ENCODE measurements around the gene SEPTIN3.

The SEPTIN3 gene

GRCh38 chr22:41975299-41976069, 6.2 kb downstream of the SEPTIN3 start:
- in situ Hi-C loops (cut with MboI; ENCODE audit: low sequenced_read_pairs, unreplicated experiment), result loop anchor here (10.0 kb wide), 1 partner anchor 109 kb away; no protein-coding TSS in a partner anchor
- TF ChIP-seq, protein P1, sequence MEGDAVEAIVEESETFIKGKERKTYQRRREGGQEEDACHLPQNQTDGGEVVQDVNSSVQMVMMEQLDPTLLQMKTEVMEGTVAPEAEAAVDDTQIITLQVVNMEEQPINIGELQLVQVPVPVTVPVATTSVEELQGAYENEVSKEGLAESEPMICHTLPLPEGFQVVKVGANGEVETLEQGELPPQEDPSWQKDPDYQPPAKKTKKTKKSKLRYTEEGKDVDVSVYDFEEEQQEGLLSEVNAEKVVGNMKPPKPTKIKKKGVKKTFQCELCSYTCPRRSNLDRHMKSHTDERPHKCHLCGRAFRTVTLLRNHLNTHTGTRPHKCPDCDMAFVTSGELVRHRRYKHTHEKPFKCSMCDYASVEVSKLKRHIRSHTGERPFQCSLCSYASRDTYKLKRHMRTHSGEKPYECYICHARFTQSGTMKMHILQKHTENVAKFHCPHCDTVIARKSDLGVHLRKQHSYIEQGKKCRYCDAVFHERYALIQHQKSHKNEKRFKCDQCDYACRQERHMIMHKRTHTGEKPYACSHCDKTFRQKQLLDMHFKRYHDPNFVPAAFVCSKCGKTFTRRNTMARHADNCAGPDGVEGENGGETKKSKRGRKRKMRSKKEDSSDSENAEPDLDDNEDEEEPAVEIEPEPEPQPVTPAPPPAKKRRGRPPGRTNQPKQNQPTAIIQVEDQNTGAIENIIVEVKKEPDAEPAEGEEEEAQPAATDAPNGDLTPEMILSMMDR (IDR thresholded peaks at IDR 0.05; ENCODE audit: borderline replicate concordance, control extremely low read depth, extremely low read depth, insufficient read depth, missing control alignments), result no peak
- no peak for DNase-seq (ENCODE audit: low spot score)

DNA sequence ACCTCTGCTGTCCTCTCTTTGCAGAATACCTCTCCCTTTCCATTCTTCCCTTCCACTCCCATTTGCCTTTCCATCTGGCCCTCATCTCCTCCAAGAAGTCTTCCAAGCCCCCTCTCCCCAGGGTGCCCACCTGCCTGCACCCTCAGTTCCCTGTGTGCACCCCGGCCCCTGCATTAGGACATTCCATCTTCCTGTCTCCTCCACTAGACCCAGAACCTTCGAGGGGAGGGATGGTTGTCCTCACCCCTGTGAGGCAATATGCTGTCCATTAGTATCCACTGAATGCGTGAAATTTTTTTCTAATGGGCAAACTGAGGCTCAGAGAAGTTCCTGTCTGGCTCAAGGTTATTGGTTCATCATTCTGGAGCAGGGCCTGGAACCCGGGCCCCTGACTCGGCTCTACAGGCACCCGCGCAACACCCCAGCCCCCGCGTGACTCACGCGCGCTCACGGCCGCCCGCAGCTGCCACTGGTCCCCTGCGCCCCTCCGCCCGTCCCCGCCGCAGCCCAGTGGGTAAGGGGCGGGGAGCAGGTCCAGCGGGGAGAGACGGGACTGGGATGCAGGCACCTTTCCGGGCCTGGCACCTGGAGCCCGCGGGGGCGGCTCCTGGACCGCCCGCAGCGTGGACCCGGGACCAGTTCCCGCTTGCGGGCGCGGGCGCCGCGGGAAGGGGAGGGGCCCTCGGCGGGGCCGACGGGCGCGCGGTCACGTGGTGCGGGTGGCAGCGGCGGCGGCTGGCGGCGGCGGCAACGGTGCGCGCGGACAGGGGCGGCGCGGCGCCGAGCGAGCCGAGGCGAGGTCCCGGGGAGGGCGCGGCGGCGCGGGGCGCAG, 7.0 kb downstream of the SEPTIN3 start:
- TF ChIP-seq, protein P1 (IDR thresholded peaks at IDR 0.05; ENCODE audit: borderline replicate concordance, control extremely low read depth, extremely low read depth, insufficient read depth, missing control alignments), result no peak
- in situ Hi-C loops (cut with MboI; ENCODE audit: low sequenced_read_pairs, unreplicated experiment), result loop anchor here (10.0 kb wide), 1 partner anchor 109 kb away; no protein-coding TSS in a partner anchor
- peak; percentile 59 for DNase-seq (ENCODE audit: low spot score)

DNA sequence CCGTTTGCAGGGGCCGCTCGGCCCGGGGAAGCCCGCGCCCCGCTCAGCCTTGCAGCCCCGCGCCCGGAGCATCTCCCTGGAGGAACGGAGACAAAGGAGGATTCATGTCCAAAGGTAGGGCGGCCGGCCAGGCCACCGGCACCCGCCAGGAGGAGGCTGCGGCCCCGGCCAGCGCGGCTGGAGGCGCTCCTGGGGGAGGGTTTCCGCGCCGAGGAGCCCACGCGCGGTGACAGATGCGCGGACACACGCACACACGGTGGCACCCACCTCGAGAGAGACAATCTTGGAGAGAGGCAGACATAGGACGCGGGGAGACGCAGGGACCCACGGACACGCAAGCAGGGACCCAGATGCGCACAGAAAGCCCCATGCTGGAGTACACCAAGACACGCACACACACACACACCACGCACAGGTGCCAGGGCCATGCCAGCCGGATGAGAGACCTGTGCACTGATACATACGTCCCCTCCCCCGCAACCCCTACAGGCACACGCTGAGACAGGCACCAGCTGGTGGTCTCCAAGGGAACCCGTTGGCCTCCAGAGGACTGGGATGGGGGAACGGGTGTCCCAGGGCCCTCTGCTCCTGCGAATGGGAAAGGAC, 7.8 kb downstream of the SEPTIN3 start:
- TF ChIP-seq, protein P1 (IDR thresholded peaks at IDR 0.05; ENCODE audit: borderline replicate concordance, control extremely low read depth, extremely low read depth, insufficient read depth, missing control alignments), result no peak
- DNase-seq (ENCODE audit: low spot score), result no peak
- in situ Hi-C loops (cut with MboI; ENCODE audit: low sequenced_read_pairs, unreplicated experiment), result loop anchor here (10.0 kb wide), 1 partner anchor 108 kb away; no protein-coding TSS in a partner anchor

GRCh38 chr22:41978732-41979131, 9.5 kb downstream of the SEPTIN3 start:
- no peak for DNase-seq (ENCODE audit: low spot score)
- in situ Hi-C loops (cut with MboI; ENCODE audit: low sequenced_read_pairs, unreplicated experiment), result loop anchor here (10.0 kb wide), 1 partner anchor 106 kb away; no protein-coding TSS in a partner anchor
- TF ChIP-seq, protein P1 (IDR thresholded peaks at IDR 0.05; ENCODE audit: borderline replicate concordance, control extremely low read depth, extremely low read depth, insufficient read depth, missing control alignments), result no peak

DNA sequence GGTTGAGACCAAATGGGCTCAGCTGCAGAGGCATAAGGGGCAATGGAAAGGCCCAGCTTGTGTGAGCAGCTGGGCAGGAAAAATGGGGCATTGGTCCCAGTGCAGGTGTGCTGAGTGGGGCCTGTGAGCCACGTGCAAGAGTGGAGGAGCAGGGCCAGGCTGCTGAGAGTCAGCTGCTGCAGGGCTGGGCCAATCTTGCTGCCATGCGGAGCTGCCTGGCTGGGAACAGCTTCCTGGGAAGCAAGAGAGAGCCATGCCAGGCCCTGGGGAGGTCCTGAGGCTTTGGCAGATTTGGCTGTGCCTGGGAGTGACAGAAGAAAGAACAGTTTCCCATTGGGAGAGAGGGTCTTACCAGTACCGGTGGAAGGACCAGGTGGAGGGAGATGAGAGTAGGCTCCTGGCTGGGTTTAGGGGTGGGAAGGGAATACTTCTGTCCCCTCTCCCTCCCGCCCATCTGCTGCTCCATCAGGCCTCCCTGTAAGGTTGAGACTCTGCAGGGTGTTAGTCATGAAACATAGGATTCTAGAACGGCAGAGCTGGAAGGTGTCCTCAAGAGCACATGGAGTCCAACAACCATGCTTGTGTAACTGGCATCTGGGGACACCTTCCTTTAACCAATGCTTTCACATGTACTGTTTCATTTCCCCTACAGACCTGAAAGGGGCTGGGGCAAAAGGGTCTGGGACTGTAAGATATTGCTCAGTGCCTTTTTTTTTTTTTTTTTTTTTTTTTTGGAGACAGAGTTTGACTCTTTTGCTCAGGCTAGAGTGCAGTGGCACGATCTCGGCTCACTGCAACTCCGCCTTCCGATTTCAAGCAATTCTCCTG, 10.4 kb downstream of the SEPTIN3 start:
- DNase-seq (ENCODE audit: low spot score), result no peak
- in situ Hi-C loops (cut with MboI; ENCODE audit: low sequenced_read_pairs, unreplicated experiment), result loop anchor here (10.0 kb wide), 1 partner anchor 105 kb away; no protein-coding TSS in a partner anchor
- TF ChIP-seq, protein P1 (IDR thresholded peaks at IDR 0.05; ENCODE audit: borderline replicate concordance, control extremely low read depth, extremely low read depth, insufficient read depth, missing control alignments), result no peak
